IPS-20b (cell line): ENCODE measurements around the gene TWIST2.

Experiments used
- H3K27ac ChIP-seq: one replicate; pipeline ENCODE4 v1.5.1; 2013; ENCODE audit warnings: low read length
- H3K27me3 ChIP-seq: 2 replicates; pipeline ENCODE4 v1.6.1; 2013; ENCODE audit warnings: mild to moderate bottlenecking, low read length, inconsistent platforms; ENCODE audit not compliant: insufficient read depth
- H3K36me3 ChIP-seq: 2 replicates; pipeline ENCODE4 v1.6.1; 2013; ENCODE audit warnings: low read depth, mild to moderate bottlenecking, inconsistent platforms, low read length, moderate library complexity; ENCODE audit not compliant: insufficient read depth
- H3K4me1 ChIP-seq: 2 replicates; pipeline ENCODE4 v1.6.1; 2013; ENCODE audit warnings: mild to moderate bottlenecking, control low read depth, inconsistent platforms, low read length, moderate library complexity; ENCODE audit not compliant: insufficient read depth
- H3K4me3 ChIP-seq: 2 replicates; pipeline ENCODE4 v1.5.1; 2013; ENCODE audit warnings: mild to moderate bottlenecking, low read length, inconsistent platforms
- H3K9ac ChIP-seq: 2 replicates; pipeline ENCODE4 v1.6.1; 2013; ENCODE audit warnings: low read depth, mild to moderate bottlenecking, inconsistent platforms, low read length, moderate library complexity
- H3K9me3 ChIP-seq: 2 replicates; pipeline ENCODE4 v1.6.1; 2013; ENCODE audit warnings: mild to moderate bottlenecking, low read depth, low read length, inconsistent platforms; ENCODE audit not compliant: insufficient read depth

Gene TWIST2

DNA sequence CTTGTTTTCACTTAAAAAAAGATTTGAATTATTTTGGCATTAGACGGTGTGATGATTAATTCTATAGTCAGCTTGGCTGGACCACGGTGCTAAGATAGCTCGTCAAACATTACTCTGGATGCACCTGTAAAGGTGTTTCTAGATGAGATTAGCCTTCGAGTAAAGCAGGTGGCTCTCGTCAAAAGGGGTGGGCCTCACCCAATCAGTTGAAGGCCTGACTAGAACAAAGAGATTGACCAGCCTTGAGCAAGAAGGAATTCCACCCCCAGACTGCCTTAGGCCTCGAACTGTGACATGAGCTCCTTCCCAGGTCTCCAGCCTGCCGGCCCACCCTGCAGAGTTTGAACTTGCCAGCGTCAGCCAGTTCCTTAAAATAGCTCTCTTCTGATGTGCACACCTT lies 73.4 kb downstream of the TWIST2 start:
- no peaks in the 10 kb centered on the region for H3K4me1 ChIP-seq
- H3K36me3 ChIP-seq = no peaks in the 10 kb centered on the region
- no peak overlapping the region for H3K9ac ChIP-seq
- no peaks in the 10 kb centered on the region for H3K9me3 ChIP-seq
- H3K27ac ChIP-seq = no peak overlapping the region
- H3K4me3 ChIP-seq = no peak overlapping the region
- H3K27me3 ChIP-seq = no peaks in the 10 kb centered on the region

DNA sequence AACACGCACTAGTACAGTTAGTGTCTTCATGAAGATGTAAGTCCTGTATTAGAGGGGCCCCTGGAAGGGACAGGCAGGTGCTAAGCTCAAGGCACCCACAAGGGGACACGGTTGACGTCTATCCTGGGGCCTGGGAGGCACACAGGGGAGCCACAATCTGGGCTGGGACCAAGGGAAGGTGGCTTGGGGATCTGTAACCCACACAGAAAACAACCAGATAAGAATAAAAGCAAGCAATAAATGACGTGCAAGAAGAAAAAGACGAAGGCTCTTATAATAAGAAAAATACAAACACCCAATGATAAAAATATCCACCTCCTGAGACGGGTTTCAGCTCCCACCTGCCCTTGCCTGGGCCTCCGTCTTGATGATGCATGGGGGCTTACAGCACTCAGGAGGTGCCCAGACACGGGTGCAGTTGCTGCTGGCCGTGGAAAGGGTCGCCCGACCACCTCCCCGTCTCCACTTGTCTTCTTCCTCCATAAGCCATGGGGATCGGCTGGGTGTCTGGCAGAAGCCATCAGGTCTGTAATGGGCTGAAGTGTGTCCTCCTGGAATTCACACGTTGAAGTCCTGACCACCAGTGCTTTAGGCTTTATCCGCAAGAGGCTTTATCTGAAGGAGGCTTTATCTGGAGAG lies 73.9 kb downstream of the TWIST2 start:
- H3K9me3 ChIP-seq = no peaks in the 10 kb centered on the region
- H3K4me1 ChIP-seq = no peaks in the 10 kb centered on the region
- H3K4me3 ChIP-seq = no peak overlapping the region
- H3K36me3 ChIP-seq = no peaks in the 10 kb centered on the region
- no peak overlapping the region for H3K9ac ChIP-seq
- no peak overlapping the region for H3K27ac ChIP-seq
- H3K27me3 ChIP-seq = no peaks in the 10 kb centered on the region

DNA sequence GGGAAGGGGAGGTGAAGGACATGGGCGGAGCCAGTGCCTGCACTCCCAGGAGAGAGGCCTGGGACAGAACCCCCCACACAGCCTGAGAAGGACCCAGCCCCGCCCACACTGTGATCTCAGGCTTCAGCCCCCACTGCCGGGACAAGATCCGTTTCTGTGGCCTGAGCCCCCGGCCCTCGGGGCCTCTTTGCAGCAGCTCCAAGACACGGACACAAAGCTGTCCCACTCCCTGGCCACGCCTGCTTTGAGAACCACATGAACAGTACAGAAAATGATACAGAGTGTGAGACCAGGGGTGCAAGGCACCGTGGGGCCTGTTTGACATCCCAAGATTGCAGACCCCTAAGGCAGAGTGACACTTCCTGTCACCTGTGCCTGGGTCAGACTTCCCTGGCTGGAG lies 74.5 kb downstream of the TWIST2 start:
- no peak overlapping the region for H3K27ac ChIP-seq
- H3K4me3 ChIP-seq = no peak overlapping the region
- H3K9me3 ChIP-seq = no peaks in the 10 kb centered on the region
- no peak overlapping the region for H3K9ac ChIP-seq
- no peaks in the 10 kb centered on the region for H3K36me3 ChIP-seq
- no peaks in the 10 kb centered on the region for H3K4me1 ChIP-seq
- H3K27me3 ChIP-seq = no peaks in the 10 kb centered on the region

DNA sequence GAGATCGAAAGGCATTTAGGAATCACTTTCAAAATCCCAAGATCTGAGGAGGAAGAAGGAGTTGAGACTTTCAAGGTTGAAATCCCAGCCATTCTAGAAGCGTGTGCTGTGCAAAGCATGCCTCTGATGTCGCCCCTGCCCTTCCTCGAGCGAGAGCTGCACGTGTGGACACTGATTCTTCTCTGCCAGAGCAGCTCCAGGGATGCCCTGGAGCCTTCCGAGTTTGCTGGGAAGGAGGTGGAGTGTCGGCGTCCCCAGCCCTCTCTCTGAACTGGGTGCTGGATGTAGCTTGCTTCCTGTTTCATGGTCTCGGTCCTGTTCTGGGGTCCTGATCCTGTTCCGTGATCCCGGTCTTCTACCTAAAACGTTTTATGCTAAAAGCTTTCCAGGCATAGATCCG lies 76.1 kb downstream of the TWIST2 start:
- H3K9ac ChIP-seq = no peak overlapping the region
- H3K27ac ChIP-seq = no peak overlapping the region
- no peaks in the 10 kb centered on the region for H3K36me3 ChIP-seq
- no peaks in the 10 kb centered on the region for H3K9me3 ChIP-seq
- H3K27me3 ChIP-seq = no peaks in the 10 kb centered on the region
- no peak overlapping the region for H3K4me3 ChIP-seq
- H3K4me1 ChIP-seq = no peaks in the 10 kb centered on the region

DNA sequence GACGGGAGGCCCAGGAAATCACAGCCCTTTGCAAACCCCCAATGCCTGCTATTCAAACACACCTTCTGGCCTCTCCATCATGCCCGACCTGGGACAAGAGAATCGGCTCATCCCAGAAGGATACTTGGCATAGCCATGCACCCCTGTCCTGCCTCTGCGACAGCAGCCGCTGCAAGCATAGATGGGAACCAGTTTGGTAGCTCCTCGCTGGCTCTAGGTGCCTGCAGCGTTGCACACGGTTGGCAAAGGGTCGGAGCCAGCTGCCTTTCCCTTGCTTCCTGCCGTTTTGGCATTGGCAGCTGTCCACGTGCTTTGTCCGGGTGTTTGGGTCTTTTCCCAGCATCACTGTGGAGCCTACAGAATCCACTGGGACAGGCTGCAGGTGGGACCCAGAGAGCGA lies 76.9 kb downstream of the TWIST2 start:
- H3K27me3 ChIP-seq = no peaks in the 10 kb centered on the region

DNA sequence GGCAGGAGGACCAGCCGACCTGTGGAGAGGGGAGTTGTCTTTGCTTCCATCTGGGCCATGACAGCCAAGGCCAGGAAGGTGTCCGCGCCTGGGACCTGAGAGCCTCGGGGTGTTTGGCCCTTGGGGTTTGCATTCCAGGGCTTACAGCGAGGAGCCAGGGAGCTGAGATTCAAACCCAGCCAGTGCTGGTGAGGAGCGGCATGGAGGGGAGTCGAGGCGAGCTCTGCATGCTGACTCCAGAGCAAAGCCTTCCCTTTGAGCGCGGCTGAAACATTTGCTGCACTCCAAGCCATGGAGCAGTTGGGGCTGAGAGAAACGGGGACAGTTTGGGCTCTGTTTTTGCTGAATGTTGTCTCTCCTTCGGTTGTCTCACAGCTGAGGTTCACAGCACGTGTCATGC lies 77.4 kb downstream of the TWIST2 start:
- Histone ChIP-seq H3K27me3 (no peaks in the 10 kb centered on the region), H3K4me1 (no peaks in the 10 kb centered on the region), H3K36me3 (no peaks in the 10 kb centered on the region), H3K9ac (no peak overlapping the region), H3K4me3 (no peak overlapping the region), H3K27ac (no peak overlapping the region), H3K9me3 (no peaks in the 10 kb centered on the region)

More for the DNA sequence above, 76.9 kb downstream of the TWIST2 start:
- H3K4me1 ChIP-seq = no peaks in the 10 kb centered on the region
- H3K36me3 ChIP-seq = no peaks in the 10 kb centered on the region
- H3K9ac ChIP-seq = no peak overlapping the region
- H3K4me3 ChIP-seq = no peak overlapping the region
- no peaks in the 10 kb centered on the region for H3K9me3 ChIP-seq
- no peak overlapping the region for H3K27ac ChIP-seq

DNA sequence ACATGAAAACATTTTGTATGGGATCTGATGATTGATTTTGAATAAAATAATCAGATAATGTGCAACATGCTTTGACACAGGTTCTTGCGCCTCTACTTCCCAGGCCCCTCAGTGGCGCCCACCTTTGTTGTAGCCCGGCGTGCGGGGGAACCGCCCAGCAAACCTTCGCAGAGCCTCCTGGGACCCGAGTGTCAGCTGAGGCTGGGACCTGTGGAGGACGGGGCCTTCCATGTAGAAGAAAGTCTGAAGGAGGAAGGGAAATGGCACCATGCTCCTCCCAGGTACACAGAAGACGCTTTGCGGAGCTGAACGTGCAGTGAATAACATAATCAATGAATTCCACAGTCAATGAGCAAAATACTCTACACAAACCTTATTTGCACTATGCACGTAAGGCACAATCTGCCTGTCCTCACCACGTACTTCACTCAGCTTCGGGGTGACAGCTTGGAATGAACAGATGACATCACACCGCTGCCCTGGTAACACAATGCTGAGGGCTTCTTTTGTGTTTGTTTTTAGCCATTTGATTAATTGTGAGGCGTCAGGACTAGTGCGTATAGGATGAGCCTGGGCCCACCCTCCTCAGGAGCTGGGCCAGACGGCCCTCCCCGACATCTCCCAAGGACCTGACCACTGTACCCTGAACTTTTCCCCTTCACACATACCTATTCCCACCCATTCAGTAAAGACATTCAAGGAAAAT lies 78.1 kb downstream of the TWIST2 start:
- no peak overlapping the region for H3K27ac ChIP-seq
- no peaks in the 10 kb centered on the region for H3K4me1 ChIP-seq
- no peak overlapping the region for H3K9ac ChIP-seq
- no peaks in the 10 kb centered on the region for H3K36me3 ChIP-seq
- H3K4me3 ChIP-seq = no peak overlapping the region
- no peaks in the 10 kb centered on the region for H3K27me3 ChIP-seq
- H3K9me3 ChIP-seq = no peaks in the 10 kb centered on the region

DNA sequence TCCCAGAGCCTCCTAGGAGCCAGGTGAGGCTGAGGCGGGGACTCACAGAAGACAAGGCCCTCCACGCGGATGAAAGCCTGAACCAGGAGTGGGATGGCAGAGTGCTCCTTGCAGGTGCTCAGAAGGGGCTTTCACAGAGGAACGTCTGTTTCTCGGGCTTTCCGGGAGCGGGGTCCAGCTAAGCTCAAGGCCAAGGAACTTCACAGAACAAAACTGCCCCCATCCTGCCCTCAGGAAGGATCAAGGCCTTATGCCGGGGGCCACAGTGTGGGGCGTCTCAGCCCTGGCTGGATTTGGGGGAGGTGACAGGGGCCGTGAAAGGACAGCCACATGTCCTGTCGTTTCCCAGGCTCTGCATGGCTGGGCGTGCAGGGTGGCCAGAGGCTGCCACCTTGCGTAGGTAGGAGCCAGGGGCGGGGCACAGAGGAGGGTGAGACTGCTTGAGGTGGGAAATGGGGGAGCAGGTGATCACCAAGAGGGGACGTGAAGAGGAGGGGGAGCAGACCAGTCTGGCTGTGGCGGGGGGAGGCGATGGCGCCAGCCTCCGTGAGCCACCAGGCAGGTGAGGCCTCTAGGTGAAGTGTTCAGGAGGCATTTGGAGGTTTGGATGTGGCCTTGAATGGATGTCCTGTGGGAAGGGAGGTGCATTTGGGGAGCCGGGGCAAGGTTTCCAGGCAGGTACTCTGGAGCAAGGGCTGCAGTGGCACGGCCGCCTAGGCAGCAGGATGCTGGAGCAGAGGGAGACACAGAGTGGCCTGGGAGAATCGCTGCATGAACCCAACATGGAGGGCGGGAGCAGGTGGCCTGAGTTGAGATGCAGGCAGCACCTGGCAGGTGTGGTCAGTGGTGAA lies 79.1 kb downstream of the TWIST2 start:
- Histone ChIP-seq H3K9me3 (no peaks in the 10 kb centered on the region), H3K9ac (no peak overlapping the region), H3K27ac (no peak overlapping the region), H3K27me3 (no peaks in the 10 kb centered on the region), H3K36me3 (no peaks in the 10 kb centered on the region), H3K4me3 (no peak overlapping the region), H3K4me1 (no peaks in the 10 kb centered on the region)

DNA sequence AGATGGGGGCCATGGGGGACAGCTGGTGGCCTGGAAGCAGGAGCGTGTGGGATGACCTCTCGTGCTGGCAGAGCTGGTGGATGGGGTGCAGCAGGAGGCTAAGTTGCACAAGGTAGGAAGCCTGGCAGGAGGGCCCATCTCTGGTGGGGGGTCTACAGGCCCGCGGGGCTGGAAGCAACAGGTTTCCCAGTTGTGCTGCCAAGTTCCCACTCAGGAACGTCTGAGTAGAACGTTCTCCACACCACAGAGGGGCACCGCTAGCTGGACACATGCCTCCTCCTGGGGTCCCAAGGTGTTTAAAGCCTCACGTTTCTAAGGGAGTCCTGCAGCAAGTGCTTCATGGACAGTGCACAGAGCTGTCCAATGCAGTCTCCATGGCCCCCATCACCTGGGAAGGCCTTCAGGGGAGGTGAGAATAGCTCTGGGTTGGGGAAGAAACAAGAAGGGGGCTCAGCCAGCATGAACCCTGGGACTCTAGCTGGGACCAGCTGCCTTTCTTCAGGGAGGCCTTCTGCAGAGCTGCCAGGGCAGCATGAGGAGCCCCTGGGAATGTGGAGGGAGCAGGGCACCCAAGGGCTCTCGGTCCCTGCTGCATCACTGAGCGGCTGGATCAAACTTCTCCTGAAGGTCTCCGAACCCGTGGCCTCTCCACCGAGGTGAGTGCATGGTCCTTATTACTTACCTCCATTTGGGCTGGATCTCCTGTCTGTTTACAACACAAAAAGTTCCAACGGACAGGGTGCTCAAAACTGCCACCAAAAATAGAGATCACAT lies 80.0 kb downstream of the TWIST2 start:
- Histone ChIP-seq H3K9me3 (no peaks in the 10 kb centered on the region), H3K4me3 (no peak overlapping the region), H3K27ac (no peak overlapping the region), H3K4me1 (no peaks in the 10 kb centered on the region), H3K9ac (no peak overlapping the region), H3K27me3 (no peaks in the 10 kb centered on the region), H3K36me3 (no peaks in the 10 kb centered on the region)

DNA sequence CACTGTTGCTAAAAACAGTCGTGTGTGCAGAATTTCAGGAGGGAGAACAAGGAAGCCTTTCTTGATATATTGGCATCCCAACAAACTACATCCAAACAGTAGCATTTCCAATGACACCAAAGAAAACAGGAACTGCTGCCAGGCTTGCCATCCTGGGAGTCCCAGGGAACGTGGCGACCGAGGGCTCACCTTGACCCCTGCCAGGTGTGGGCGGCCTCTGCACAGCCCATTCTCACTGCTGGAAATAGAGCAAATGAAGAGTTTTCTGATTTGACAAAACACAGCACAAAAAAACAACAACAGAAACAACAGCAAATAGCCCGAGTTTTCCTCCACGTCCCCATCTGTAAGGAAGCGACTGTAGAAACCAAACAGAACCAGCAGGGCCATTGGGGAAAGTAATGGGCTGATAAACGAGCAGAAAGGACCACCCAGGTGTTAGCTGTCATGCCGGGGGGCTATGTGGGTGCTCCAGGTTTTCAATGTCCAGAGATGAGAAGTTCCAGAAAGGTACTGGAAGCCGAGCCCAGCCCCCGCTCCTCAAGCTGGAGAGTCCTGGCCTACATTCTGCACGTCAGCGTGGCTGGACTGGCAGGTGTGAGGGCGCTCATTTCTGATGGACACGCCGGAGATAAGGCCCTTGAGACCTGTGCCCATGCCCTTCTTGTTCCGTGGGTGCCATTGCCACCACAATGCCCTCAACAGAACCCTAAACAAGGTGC lies 80.8 kb downstream of the TWIST2 start:
- H3K36me3 ChIP-seq = no peaks in the 10 kb centered on the region
- H3K27me3 ChIP-seq = no peaks in the 10 kb centered on the region
- no peak overlapping the region for H3K4me3 ChIP-seq
- H3K9ac ChIP-seq = no peak overlapping the region
- no peaks in the 10 kb centered on the region for H3K4me1 ChIP-seq
- no peak overlapping the region for H3K27ac ChIP-seq
- peaks cover 3% of the 10 kb centered on the region; the same call in 1 of the 2 replicates for H3K9me3 ChIP-seq
